ENCODE results near the gene CSK. TPM values are rescaled to one million over a fixed set of nuclear protein-coding genes. Genes with fewer than 3 reads are reported as not detected.

Gene CSK
- total RNA-seq, 1 donor from 2014 or later, result 34.0 TPM

- Histone ChIP-seq H3K4me3 (no peak overlapping the region), H3K27ac (replicated peaks) (no peak overlapping the region), H3K36me3 (no peaks in the 10 kb centered on the region), H3K9me3 (replicated peaks) (no peaks in the 10 kb centered on the region), H3K4me1 (peaks cover 20% of the 10 kb centered on the region), H3K27me3 (ENCODE audit: low read depth) (peaks cover 20% of the 10 kb centered on the region)
- no peak for DNase-seq
- TF ChIP-seq, protein P1, sequence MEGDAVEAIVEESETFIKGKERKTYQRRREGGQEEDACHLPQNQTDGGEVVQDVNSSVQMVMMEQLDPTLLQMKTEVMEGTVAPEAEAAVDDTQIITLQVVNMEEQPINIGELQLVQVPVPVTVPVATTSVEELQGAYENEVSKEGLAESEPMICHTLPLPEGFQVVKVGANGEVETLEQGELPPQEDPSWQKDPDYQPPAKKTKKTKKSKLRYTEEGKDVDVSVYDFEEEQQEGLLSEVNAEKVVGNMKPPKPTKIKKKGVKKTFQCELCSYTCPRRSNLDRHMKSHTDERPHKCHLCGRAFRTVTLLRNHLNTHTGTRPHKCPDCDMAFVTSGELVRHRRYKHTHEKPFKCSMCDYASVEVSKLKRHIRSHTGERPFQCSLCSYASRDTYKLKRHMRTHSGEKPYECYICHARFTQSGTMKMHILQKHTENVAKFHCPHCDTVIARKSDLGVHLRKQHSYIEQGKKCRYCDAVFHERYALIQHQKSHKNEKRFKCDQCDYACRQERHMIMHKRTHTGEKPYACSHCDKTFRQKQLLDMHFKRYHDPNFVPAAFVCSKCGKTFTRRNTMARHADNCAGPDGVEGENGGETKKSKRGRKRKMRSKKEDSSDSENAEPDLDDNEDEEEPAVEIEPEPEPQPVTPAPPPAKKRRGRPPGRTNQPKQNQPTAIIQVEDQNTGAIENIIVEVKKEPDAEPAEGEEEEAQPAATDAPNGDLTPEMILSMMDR (IDR thresholded peaks at IDR 0.05; ENCODE audit: borderline replicate concordance), result no peak
- intact Hi-C loops (cut with micrococcal nuclease), result no loop called here
Observed at GRCh38 chr15:74821091-74821789, 39.4 kb downstream of the CSK start.

DNA sequence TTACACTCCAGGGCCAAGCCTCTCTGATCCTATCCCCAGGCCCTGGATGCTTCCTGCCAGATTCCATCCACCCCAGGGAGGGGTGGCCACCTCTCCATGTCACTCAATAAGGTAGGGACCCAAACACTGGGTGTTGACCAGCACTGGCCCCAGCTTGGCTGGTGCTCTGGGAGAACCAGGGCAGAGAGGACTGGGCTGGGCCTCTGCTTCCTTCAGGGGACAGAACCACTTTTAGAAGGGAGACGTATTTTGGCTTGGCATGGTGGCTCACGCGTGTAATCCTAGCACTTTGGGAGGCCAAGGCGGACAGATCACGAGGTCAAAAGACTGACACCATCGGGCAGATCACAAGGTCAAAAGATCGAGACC lies 39.9 kb downstream of the CSK start:
- H3K4me3 ChIP-seq, result no peak overlapping the region
- H3K27ac ChIP-seq (replicated peaks), result no peak overlapping the region
- intact Hi-C loops (cut with micrococcal nuclease), result no loop called here
- H3K4me1 ChIP-seq, result peaks cover 19% of the 10 kb centered on the region
- no peak for DNase-seq
- H3K36me3 ChIP-seq, result no peaks in the 10 kb centered on the region
- TF ChIP-seq, protein P1 (IDR thresholded peaks at IDR 0.05; ENCODE audit: borderline replicate concordance), result no peak
- H3K9me3 ChIP-seq (replicated peaks), result no peaks in the 10 kb centered on the region
- H3K27me3 ChIP-seq (ENCODE audit: low read depth), result peaks cover 25% of the 10 kb centered on the region

GRCh38 chr15:74822233-74822632 lies 40.4 kb downstream of the CSK start:
- no peak for DNase-seq
- Histone ChIP-seq H3K4me1 (peaks cover 14% of the 10 kb centered on the region), H3K36me3 (no peaks in the 10 kb centered on the region), H3K27me3 (ENCODE audit: low read depth) (peaks cover 30% of the 10 kb centered on the region), H3K9me3 (replicated peaks) (no peaks in the 10 kb centered on the region), H3K4me3 (no peak overlapping the region), H3K27ac (replicated peaks) (no peak overlapping the region)
- TF ChIP-seq, protein P1 (IDR thresholded peaks at IDR 0.05; ENCODE audit: borderline replicate concordance), result no peak
- intact Hi-C loops (cut with micrococcal nuclease), result no loop called here

DNA sequence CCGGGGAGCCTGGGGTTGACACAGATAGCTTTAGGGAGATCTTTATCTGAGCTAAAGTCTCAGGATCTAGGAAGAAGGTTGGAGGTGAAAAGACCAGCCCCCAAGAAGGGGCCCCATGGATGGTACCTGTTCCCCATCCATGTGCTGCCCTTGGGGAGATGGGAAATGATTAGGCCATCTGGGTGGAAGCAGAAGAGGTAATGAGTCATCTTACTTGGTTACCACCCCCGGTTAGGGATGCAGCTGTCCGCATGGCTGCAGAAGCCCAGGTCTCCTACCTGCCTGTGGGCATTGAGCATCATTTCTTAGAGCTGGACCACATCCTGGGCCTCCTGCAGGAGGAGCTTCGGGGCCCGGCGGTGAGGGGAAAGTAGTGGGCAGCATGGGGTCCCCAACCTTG lies 41.4 kb downstream of the CSK start:
- H3K27ac ChIP-seq (replicated peaks), result no peak overlapping the region
- no peaks in the 10 kb centered on the region for H3K9me3 ChIP-seq (replicated peaks)
- intact Hi-C loops (cut with micrococcal nuclease), result no loop called here
- H3K4me3 ChIP-seq, result no peak overlapping the region
- peaks cover 40% of the 10 kb centered on the region for H3K27me3 ChIP-seq (ENCODE audit: low read depth)
- TF ChIP-seq, protein P1 (IDR thresholded peaks at IDR 0.05; ENCODE audit: borderline replicate concordance), result no peak
- H3K4me1 ChIP-seq, result peaks cover 6% of the 10 kb centered on the region
- no peak for DNase-seq
- H3K36me3 ChIP-seq, result no peaks in the 10 kb centered on the region

GRCh38 chr15:74824976-74825375 lies 43.1 kb downstream of the CSK start:
- TF ChIP-seq, protein P1 (IDR thresholded peaks at IDR 0.05; ENCODE audit: borderline replicate concordance), result no peak
- no peaks in the 10 kb centered on the region for H3K9me3 ChIP-seq (replicated peaks)
- intact Hi-C loops (cut with micrococcal nuclease), result no loop called here
- H3K36me3 ChIP-seq, result no peaks in the 10 kb centered on the region
- no peak overlapping the region for H3K4me3 ChIP-seq
- H3K4me1 ChIP-seq, result peaks cover 6% of the 10 kb centered on the region
- no peak for DNase-seq
- H3K27ac ChIP-seq (replicated peaks), result no peak overlapping the region
- peaks cover 47% of the 10 kb centered on the region for H3K27me3 ChIP-seq (ENCODE audit: low read depth)

Data from left ventricle myocardium inferior (tissue), 1 donor.